Endothelial cell of coronary artery (primary cell): ENCODE results near the gene TPRX2. TPM values are rescaled to one million over a fixed set of nuclear protein-coding genes. Genes with fewer than 3 reads are reported as not detected.

Experiments used
- total RNA-seq: library from RNA; depleted of rRNA; stranded (reverse); fragments of >200 nt; gene quantifications from 2 replicates; pipeline ENCODE4 v1.2.3, GENCODE V29; 2014

The TPRX2 gene, protein sequence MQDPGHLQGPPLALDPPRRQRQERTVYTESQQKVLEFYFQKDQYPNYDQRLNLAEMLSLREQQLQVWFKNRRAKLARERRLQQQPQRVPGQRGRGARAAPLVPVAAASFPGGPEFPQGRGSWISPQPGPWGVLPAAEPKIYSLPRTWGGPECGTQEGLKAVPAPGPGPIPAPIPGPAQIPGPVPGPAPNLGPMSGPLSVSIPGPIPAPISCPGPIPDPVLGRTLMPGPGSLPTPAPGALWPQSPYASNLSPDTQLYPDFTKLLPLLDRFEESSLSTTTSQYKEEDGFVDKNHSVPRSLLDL
- total RNA-seq = not detected in 2 replicates

GRCh38 chr19:47858646-47859285 is at the start of gene TPRX2:
TSS of gene TPRX2 (plus strand) at chr19:47859235. CDS start at chr19:47859247, 12 bp downstream.

GRCh38 chr19:47821460-47822020 is 37.5 kb upstream of the TPRX2 start, which contains the start of gene CRX:
TSS of gene CRX (plus strand) at chr19:47821937. CDS start at chr19:47834444, 12,507 bp downstream.

DNA sequence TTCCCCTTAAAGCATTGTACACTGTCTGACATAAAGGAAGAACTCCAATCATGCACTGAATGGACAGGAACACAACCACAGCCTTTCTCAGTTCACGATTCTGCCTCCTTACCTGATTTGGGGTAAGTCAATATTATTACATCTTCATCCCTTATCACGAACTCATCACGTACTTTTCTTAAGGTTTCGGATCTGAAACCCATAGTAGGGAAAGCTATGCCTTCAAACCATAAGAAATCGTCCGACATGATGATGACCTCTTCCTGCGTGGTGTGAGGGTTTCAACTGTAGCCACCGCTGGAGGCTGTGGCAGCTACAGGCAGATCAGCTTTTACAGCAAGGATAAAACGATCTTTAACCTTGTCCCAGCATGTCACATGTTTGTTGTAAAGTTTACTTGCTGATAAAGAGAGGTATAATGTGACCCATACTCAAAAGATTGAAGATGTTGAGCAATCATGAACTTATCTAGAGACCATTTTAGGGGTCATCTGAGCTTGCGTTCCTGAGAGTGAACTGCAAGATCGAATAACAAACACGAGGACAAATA is 27.1 kb downstream of the TPRX2 start, which contains the start of gene SULT2A1:
TSS of gene SULT2A1 (minus strand) at position 306 of the 550 bp plus-strand sequence. CDS start at position 248, 58 bp downstream.

Other genes starting within 250 kb of the TPRX2 start
- gene EHD2, start 145.8 kb upstream of the TPRX2 start, total RNA-seq = 88.3 and 162 TPM in 2 replicates
- 70.6 and 83.4 TPM in 2 replicates for gene NOP53, start 113.7 kb upstream of the TPRX2 start, total RNA-seq
- 257 and 398 TPM in 2 replicates for gene SELENOW, start 80.5 kb upstream of the TPRX2 start, total RNA-seq
- not detected in 2 replicates for gene TPRX1, start 54.7 kb upstream of the TPRX2 start, total RNA-seq
- not detected in 2 replicates for gene CRX, start 37.3 kb upstream of the TPRX2 start, total RNA-seq
- gene SULT2A1, start 27.1 kb downstream of the TPRX2 start, total RNA-seq = not detected in 2 replicates
- gene BSPH1, start 132.9 kb downstream of the TPRX2 start, total RNA-seq = not detected in 2 replicates
- not detected in 2 replicates for gene ELSPBP1, start 135.4 kb downstream of the TPRX2 start, total RNA-seq
- not detected in 2 replicates for gene CABP5, start 184.8 kb downstream of the TPRX2 start, total RNA-seq